GM21390 (cell line): Measurements from ENCODE around the gene KRT2.

Source experiments
- ATAC-seq: cut with Tn5 transposase; IDR thresholded peaks from one replicate; pipeline ENCODE4 v1.9.1; 2021; ENCODE audit not compliant: unreplicated experiment

Gene KRT2

GRCh38 chr12:52617403-52617785, 34.6 kb downstream of the KRT2 start:
- no peak for ATAC-seq

- ATAC-seq: no peak
Observed at GRCh38 chr12:52616680-52617402, 35.2 kb downstream of the KRT2 start.

GRCh38 chr12:52615912-52616311, 36.1 kb downstream of the KRT2 start:
- no peak for ATAC-seq

GRCh38 chr12:52615208-52615868, 36.7 kb downstream of the KRT2 start:
- no peak for ATAC-seq

- ATAC-seq: no peak
Observed at GRCh38 chr12:52614381-52615207, 37.4 kb downstream of the KRT2 start.

- ATAC-seq: no peak
Observed at GRCh38 chr12:52613384-52614030, 38.5 kb downstream of the KRT2 start.

GRCh38 chr12:52612431-52613383, 39.3 kb downstream of the KRT2 start:
- no peak for ATAC-seq

- no peak for ATAC-seq
Observed at GRCh38 chr12:52611080-52611468, 40.9 kb downstream of the KRT2 start.

- ATAC-seq: no peak
Observed at GRCh38 chr12:52608826-52609630, 43.0 kb downstream of the KRT2 start.

GRCh38 chr12:52608161-52608560, 43.9 kb downstream of the KRT2 start:
- no peak for ATAC-seq

GRCh38 chr12:52607314-52607713, 44.7 kb downstream of the KRT2 start:
- ATAC-seq: no peak

- ATAC-seq: no peak
Observed at GRCh38 chr12:52606581-52607218, 45.3 kb downstream of the KRT2 start.

GRCh38 chr12:52606096-52606495, 45.9 kb downstream of the KRT2 start:
- ATAC-seq: no peak

- no peak for ATAC-seq
Observed at GRCh38 chr12:52605542-52605941, 46.5 kb downstream of the KRT2 start.

GRCh38 chr12:52604859-52605258, 47.2 kb downstream of the KRT2 start:
- ATAC-seq: no peak

GRCh38 chr12:52603314-52603713, 48.7 kb downstream of the KRT2 start:
- no peak for ATAC-seq

GRCh38 chr12:52602552-52602951, 49.5 kb downstream of the KRT2 start:
- no peak for ATAC-seq

GRCh38 chr12:52601671-52602070, 50.3 kb downstream of the KRT2 start:
- ATAC-seq: no peak

GRCh38 chr12:52600941-52601481, 51.0 kb downstream of the KRT2 start, which contains the start of gene KRT72:
TSS of gene KRT72 (minus strand) at chr12:52601463. CDS start at chr12:52601452, 11 bp downstream.
- no peak for ATAC-seq
